Measurements from ENCODE around the gene GATB.

GRCh38 chr4:151808542-151808941 lies 47.7 kb upstream of the GATB start:
- TF ChIP-seq, protein P1, sequence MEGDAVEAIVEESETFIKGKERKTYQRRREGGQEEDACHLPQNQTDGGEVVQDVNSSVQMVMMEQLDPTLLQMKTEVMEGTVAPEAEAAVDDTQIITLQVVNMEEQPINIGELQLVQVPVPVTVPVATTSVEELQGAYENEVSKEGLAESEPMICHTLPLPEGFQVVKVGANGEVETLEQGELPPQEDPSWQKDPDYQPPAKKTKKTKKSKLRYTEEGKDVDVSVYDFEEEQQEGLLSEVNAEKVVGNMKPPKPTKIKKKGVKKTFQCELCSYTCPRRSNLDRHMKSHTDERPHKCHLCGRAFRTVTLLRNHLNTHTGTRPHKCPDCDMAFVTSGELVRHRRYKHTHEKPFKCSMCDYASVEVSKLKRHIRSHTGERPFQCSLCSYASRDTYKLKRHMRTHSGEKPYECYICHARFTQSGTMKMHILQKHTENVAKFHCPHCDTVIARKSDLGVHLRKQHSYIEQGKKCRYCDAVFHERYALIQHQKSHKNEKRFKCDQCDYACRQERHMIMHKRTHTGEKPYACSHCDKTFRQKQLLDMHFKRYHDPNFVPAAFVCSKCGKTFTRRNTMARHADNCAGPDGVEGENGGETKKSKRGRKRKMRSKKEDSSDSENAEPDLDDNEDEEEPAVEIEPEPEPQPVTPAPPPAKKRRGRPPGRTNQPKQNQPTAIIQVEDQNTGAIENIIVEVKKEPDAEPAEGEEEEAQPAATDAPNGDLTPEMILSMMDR (IDR thresholded peaks at IDR 0.05; ENCODE audit: poor library complexity) = no peak
- TF ChIP-seq EZH2 (IDR thresholded peaks at IDR 0.05; ENCODE audit: borderline replicate concordance) (no peak), EZH2phosphoT487 (IDR thresholded peaks at IDR 0.05; ENCODE audit: low read depth, severe bottlenecking, unreplicated experiment) (no peak)

Data from hepatocyte (in vitro differentiated cells).